ENCODE data around the gene HAUS1. TPM values are rescaled to one million over a fixed set of nuclear protein-coding genes. Genes with fewer than 3 reads are reported as not detected.
"Not testable (repeated sequence)": the region's sequence is repeated elsewhere in the genome, so short reads cannot be mapped to it uniquely, and the experiment has no call there.

The HAUS1 gene
- total RNA-seq, 6 experiments from 2014 or later = 22.7 to 34.8 (median 31.6) TPM

DNA sequence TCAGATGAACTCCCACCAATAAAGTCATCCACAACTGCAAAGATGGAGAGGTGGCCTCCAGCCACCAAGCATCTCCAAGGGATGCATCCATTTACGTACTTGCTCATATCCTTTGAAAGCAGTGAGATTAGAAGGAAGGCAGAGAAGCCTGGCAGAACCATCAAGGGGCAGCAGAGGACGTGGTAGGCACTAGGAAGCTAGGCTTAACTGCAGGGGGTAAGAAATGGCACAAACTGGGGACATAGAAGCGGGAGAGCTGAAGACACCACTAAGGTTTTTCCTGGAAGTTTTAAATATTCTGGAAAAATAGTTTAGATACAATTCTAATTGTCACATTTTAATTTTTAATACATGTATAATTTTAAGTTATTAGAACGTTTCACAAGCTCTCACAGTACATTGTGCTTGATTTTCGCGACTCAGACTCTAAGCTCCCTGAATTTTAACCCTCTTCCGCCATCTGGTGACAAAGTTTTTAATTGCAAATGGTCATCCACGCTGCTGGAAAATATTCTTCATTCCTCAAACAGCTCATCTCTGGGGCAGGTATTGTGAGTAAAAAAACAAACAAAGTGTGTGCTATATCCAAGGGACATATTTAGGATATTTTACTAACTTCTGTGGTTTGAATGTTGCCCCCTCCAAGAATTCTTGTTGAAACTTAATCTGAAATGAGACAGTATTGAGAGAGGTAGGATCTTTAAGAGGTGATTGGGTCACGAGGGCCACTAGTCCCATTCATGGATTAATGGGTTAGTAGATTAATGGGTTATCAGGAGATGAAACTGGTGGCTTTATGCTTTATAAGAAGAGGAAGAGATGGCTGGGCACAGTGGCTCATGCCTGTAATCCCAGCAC lies 30.5 kb upstream of the HAUS1 start:
- Mint-ChIP-seq H3K4me1 (ENCODE audit: low read depth) (peaks cover 47% of the 10 kb centered on the region), H3K27me3 (ENCODE audit: insufficient read depth) (no peaks in the 10 kb centered on the region), H3K4me3 (no peak overlapping the region; the same call in 1 of the 2 replicates), H3K36me3 (ENCODE audit: low read depth) (no peaks in the 10 kb centered on the region), H3K9me3 (no peaks in the 10 kb centered on the region), H3K27ac (no peak overlapping the region; the same call in 1 of the 2 replicates)
- DNase-seq = peak; percentile 74
- TF ChIP-seq, protein P1, sequence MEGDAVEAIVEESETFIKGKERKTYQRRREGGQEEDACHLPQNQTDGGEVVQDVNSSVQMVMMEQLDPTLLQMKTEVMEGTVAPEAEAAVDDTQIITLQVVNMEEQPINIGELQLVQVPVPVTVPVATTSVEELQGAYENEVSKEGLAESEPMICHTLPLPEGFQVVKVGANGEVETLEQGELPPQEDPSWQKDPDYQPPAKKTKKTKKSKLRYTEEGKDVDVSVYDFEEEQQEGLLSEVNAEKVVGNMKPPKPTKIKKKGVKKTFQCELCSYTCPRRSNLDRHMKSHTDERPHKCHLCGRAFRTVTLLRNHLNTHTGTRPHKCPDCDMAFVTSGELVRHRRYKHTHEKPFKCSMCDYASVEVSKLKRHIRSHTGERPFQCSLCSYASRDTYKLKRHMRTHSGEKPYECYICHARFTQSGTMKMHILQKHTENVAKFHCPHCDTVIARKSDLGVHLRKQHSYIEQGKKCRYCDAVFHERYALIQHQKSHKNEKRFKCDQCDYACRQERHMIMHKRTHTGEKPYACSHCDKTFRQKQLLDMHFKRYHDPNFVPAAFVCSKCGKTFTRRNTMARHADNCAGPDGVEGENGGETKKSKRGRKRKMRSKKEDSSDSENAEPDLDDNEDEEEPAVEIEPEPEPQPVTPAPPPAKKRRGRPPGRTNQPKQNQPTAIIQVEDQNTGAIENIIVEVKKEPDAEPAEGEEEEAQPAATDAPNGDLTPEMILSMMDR (IDR thresholded peaks at IDR 0.05) = peak; percentile 84

DNA sequence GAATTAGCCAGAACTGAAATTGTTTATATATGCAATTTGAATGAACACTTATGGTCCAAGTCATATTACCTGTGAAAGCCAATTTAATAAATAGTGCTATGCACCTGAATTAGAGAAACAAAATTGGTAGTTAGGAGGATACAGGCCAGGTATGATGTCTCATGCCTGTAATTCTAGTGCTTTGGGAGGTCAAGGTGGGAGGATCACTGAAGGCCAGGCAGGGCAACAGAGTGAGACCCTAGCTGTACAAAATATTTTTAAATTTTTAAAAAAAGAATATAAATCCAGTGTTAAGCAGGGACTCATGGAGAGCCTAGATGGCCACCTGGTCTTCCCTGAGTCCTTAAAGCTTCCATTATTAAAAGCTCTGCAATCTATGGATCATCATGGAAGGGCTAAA lies 24.8 kb upstream of the HAUS1 start:
- H3K4me3 Mint-ChIP-seq = no peak overlapping the region
- H3K27ac Mint-ChIP-seq = no peak overlapping the region
- no peak for DNase-seq
- no peaks in the 10 kb centered on the region for H3K27me3 Mint-ChIP-seq (ENCODE audit: insufficient read depth)
- H3K9me3 Mint-ChIP-seq = no peaks in the 10 kb centered on the region
- no peaks in the 10 kb centered on the region; the same call in 1 of the 2 replicates for H3K4me1 Mint-ChIP-seq (ENCODE audit: low read depth)
- peaks cover 25% of the 10 kb centered on the region for H3K36me3 Mint-ChIP-seq (ENCODE audit: low read depth)
- TF ChIP-seq, protein P1 (IDR thresholded peaks at IDR 0.05) = no peak

DNA sequence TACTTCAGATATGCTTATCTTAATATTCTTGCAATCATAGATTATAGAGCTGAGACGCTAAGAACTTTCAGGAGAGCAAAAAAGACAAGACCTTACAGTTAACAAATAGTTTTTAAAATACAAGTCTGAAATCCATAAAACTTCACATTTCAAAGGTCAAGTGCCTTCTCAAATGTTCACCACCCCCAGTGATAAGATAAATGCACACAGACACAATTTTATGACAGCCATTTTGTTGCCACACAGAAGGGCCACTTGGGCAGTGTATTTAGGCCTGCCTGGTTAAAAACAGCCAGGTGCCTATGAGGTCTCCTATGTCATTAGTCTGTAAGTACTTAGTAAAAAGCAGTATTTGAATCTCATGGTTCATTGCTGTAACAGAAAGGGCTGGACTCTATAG lies 24.0 kb upstream of the HAUS1 start:
- DNase-seq = no peak
- peaks cover 27% of the 10 kb centered on the region for H3K36me3 Mint-ChIP-seq (ENCODE audit: low read depth)
- TF ChIP-seq, protein P1 (IDR thresholded peaks at IDR 0.05) = no peak
- no peaks in the 10 kb centered on the region for H3K4me1 Mint-ChIP-seq (ENCODE audit: low read depth)
- no peak overlapping the region for H3K27ac Mint-ChIP-seq
- no peaks in the 10 kb centered on the region for H3K27me3 Mint-ChIP-seq (ENCODE audit: insufficient read depth)
- no peaks in the 10 kb centered on the region for H3K9me3 Mint-ChIP-seq
- H3K4me3 Mint-ChIP-seq = no peak overlapping the region

DNA sequence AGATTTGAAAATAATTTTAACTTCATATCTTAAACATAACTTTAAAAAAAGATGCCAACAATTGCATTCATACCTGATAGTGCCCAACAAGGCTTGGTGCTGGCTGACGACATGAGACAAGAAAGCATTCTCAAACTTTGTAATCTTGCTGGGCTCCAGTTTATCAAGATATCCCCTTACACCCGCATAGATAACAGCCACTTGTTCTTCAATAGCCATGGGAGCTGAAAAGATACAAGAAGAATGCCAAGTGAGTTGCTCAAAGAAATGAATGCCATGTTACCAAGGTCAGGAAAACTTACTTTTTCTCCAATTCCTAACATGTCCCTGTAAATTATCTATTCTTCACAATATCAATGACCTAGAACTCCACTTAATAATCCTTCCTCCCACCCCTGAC lies 19.8 kb upstream of the HAUS1 start:
- TF ChIP-seq, protein P1 (IDR thresholded peaks at IDR 0.05) = no peak
- no peak for DNase-seq
- Mint-ChIP-seq H3K4me1 (ENCODE audit: low read depth) (no peaks in the 10 kb centered on the region), H3K9me3 (no peaks in the 10 kb centered on the region), H3K27me3 (ENCODE audit: insufficient read depth) (no peaks in the 10 kb centered on the region; the same call in 1 of the 2 replicates), H3K36me3 (ENCODE audit: low read depth) (peaks cover 53% of the 10 kb centered on the region), H3K4me3 (no peak overlapping the region), H3K27ac (no peak overlapping the region)

DNA sequence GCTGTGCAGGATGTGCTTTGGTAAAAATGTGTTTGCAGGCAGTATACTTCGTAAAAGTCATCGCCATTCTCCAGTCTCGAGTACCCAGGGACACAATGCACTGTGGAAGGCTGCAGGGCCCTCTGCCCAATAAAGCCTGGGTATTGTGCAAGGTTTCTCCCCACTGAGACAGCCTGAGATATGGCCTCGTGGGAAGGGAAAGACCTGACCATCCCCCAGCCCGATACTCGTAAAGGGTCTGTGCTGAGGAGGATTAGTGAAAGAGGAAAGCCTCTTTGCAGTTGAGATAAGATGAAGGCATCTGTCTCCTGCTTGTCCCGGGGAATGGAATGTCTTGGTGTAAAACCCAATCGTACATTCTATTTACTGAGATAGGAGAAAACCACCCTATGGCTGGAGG lies 15.7 kb upstream of the HAUS1 start:
- not testable (repeated sequence) for H3K4me3 Mint-ChIP-seq, H3K27ac Mint-ChIP-seq

DNA sequence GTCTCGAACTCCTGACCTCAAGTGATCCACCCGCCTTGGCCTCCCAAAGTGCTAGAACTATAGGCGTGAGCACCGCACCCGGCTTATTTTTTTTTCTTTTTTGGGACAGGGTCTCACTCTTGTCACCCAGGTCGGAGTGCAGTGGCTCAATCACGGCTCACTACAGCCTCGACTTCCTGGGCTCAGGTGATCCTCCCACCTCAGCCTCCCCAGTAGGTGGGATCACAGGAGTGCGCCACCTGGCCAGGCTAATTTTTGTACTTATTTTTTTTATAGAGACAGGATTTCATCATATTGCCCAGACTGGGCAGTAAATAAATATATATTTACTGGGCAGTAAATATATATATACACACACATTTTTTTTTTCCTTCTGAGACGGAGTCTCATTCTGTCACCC lies 8.7 kb upstream of the HAUS1 start:
- Mint-ChIP-seq H3K36me3 (ENCODE audit: low read depth) (peaks cover 25% of the 10 kb centered on the region), H3K4me1 (ENCODE audit: low read depth) (peaks cover 19% of the 10 kb centered on the region), H3K4me3 (no peak overlapping the region), H3K27ac (no peak overlapping the region), H3K9me3 (no peaks in the 10 kb centered on the region), H3K27me3 (ENCODE audit: insufficient read depth) (no peaks in the 10 kb centered on the region; the same call in 1 of the 2 replicates)
- no peak for DNase-seq
- TF ChIP-seq, protein P1 (IDR thresholded peaks at IDR 0.05) = no peak

More for the DNA sequence above, 15.7 kb upstream of the HAUS1 start:
- not testable (repeated sequence) for H3K27me3 Mint-ChIP-seq (ENCODE audit: insufficient read depth); H3K9me3 Mint-ChIP-seq; H3K4me1 Mint-ChIP-seq (ENCODE audit: low read depth); DNase-seq
- peaks cover 56% of the 10 kb centered on the region for H3K36me3 Mint-ChIP-seq (ENCODE audit: low read depth)
